B cell (primary cell): ENCODE data around the gene CHRNG. TPM values are rescaled to one million over a fixed set of nuclear protein-coding genes. Genes with fewer than 3 reads are reported as not detected.

Experiments
- ATAC-seq: fragments of 200-7000 bp; cut with Tn5 transposase; one replicate; pipeline ENCODE4 v1.10.0; 2021; ENCODE audit warnings: low read depth, mild to moderate bottlenecking, moderate number of reproducible peaks, moderate library complexity
- CTCF ChIA-PET: fragments of 350-600 bp; sonication (Branson Sonifier 250); formaldehyde crosslinking; loops from one replicate; lab custom pipeline; 2021; ENCODE audit warnings: antibody characterized with exemption, inconsistent platforms; lab: Charles Lee
- POLR2A ChIA-PET: fragments of 350-600 bp; sonication (Branson Sonifier 250); formaldehyde crosslinking; loops from one replicate; lab custom pipeline; 2021; ENCODE audit warnings: antibody characterized with exemption; lab: Charles Lee
- DNase-seq: peaks from one replicate; pipeline ENCODE4 v3.0.0; 2013
- H2AFZ ChIP-seq: 2 replicates; pipeline ENCODE4 v1.6.1; 2012; ENCODE audit warnings: mild to moderate bottlenecking, low read depth, low read length; ENCODE audit not compliant: insufficient read depth, poor library complexity, severe bottlenecking
- H3K27ac ChIP-seq, 2 donors: 1 replicate in 1 of 2; 2 replicates in 1 of 2; pipeline ENCODE4 v1.5.1; 2012 to 2013; ENCODE audit warnings: low read length in 2 of 2, mild to moderate bottlenecking in 2 of 2, moderate library complexity in 1 of 2
- H3K27me3 ChIP-seq, 4 experiments: fragments of 200-600 bp in 1 of 4; sonication (generic) in 1 of 4; replicated peaks in 1 of 4; 1 replicate in 2 of 4; 2 replicates in 2 of 4; pipeline versions ENCODE4 v1.6.1 to v1.7.0; 2013 to 2016; ENCODE audit warnings: low read length in 3 of 4, mild to moderate bottlenecking in 2 of 4, mixed read lengths in 1 of 4, moderate library complexity in 1 of 4; ENCODE audit not compliant: insufficient read depth in 4 of 4, control insufficient read depth in 3 of 4; ENCODE audit errors: control extremely low read depth in 1 of 4
- H3K36me3 ChIP-seq, 2 experiments: replicated peaks in 1 of 2; 1 replicate in 1 of 2; 2 replicates in 1 of 2; pipeline versions ENCODE4 v1.6.1 to v1.7.1; 2013; ENCODE audit warnings: low read length in 1 of 2; ENCODE audit not compliant: insufficient read depth in 2 of 2, control insufficient read depth in 1 of 2; ENCODE audit errors: control extremely low read depth in 1 of 2, extremely low read depth in 1 of 2
- H3K4me1 ChIP-seq, 2 donors: fragments of 200-600 bp in 1 of 2; sonication (generic) in 1 of 2; 1 replicate in 1 of 2; 2 replicates in 1 of 2; pipeline versions ENCODE4 v1.5.1 to v1.6.1; 2013 to 2017; ENCODE audit warnings: low read length in 2 of 2; ENCODE audit not compliant: control insufficient read depth in 2 of 2, insufficient read depth in 2 of 2
- H3K4me2 ChIP-seq: replicated peaks from 2 replicates; pipeline ENCODE3; 2012; ENCODE audit warnings: mild to moderate bottlenecking, low read depth, low read length; ENCODE audit not compliant: poor library complexity, severe bottlenecking
- H3K4me3 ChIP-seq, 5 experiments: fragments of 200-600 bp in 1 of 5; sonication (generic) in 1 of 5; 1 replicate in 3 of 5; 2 replicates in 2 of 5; pipeline versions ENCODE4 v1.5.1 to v1.7.0; 2011 to 2016; ENCODE audit warnings: low read length in 4 of 5, mild to moderate bottlenecking in 4 of 5, low read depth in 2 of 5, control low read depth in 1 of 5, moderate library complexity in 1 of 5; ENCODE audit not compliant: insufficient read depth in 1 of 5; ENCODE audit errors: control extremely low read depth in 1 of 5, extremely low read depth in 1 of 5
- H3K79me2 ChIP-seq: fragments of 200-600 bp; sonication (generic); one replicate; pipeline ENCODE4 v1.6.0; 2016; ENCODE audit warnings: low read length; ENCODE audit not compliant: control insufficient read depth, insufficient read depth
- H3K9ac ChIP-seq: fragments of 200-600 bp; sonication (generic); 2 replicates; pipeline ENCODE4 v1.6.1; 2017; ENCODE audit warnings: mild to moderate bottlenecking, low read length, moderate library complexity
- H3K9me3 ChIP-seq, 3 donors: one replicate each; pipeline versions ENCODE4 v1.6.1 to v1.7.1; 2013; ENCODE audit warnings: low read length in 2 of 3; ENCODE audit not compliant: control insufficient read depth in 2 of 3, insufficient read depth in 1 of 3; ENCODE audit errors: control extremely low read depth in 1 of 3
- H4K20me1 ChIP-seq: 2 replicates; pipeline ENCODE4 v1.6.0; 2012; ENCODE audit warnings: mild to moderate bottlenecking, low read length; ENCODE audit not compliant: insufficient read depth, control insufficient read depth, poor library complexity, severe bottlenecking
- H3K27ac Mint-ChIP-seq: one replicate; pipeline ENCODE4 v1.8.0; 2021; ENCODE audit warnings: mixed read lengths
- H3K27me3 Mint-ChIP-seq: one replicate; pipeline ENCODE4 v1.8.0; 2021; ENCODE audit warnings: mixed read lengths
- H3K4me1 Mint-ChIP-seq: one replicate; pipeline ENCODE4 v1.8.0; 2021; ENCODE audit warnings: mixed read lengths
- H3K4me3 Mint-ChIP-seq: one replicate; pipeline ENCODE4 v1.8.0; 2021; ENCODE audit warnings: mixed read lengths
- H3K9me3 Mint-ChIP-seq: one replicate; pipeline ENCODE4 v1.8.0; 2022; ENCODE audit warnings: mixed read lengths; ENCODE audit not compliant: insufficient read depth
- EZH2 ChIP-seq: IDR thresholded peaks from 2 replicates; pipeline ENCODE4 v1.6.1; 2012; ENCODE audit warnings: borderline replicate concordance, low read depth, mild to moderate bottlenecking, moderate library complexity, low read length; ENCODE audit not compliant: insufficient read depth, poor library complexity, severe bottlenecking
- WGBS: methylation state at CpG from one replicate; pipeline ENCODE4 v1.1.5; 2013; ENCODE audit warnings: missing lambda C conversion rate; ENCODE audit not compliant: insufficient coverage; 5-methylcytosine and 5-hydroxymethylcytosine counted together
- intact Hi-C: fragments of 100-400 bp; cut with micrococcal nuclease; formaldehyde crosslinking; loops from one replicate; pipeline ENCODE4 v1.10.0; 2022
- polyA plus RNA-seq: library from polyadenylated mRNA; depleted of rRNA; stranded (reverse); fragments of >200 nt; gene quantifications from 2 replicates; pipeline ENCODE4 v1.2.3, GENCODE V29; 2012
- total RNA-seq, 2 donors: library from RNA; stranded (reverse); fragments of 120-200 nt in 1 of 2; gene quantifications; 1 replicate in 1 of 2; 2 replicates in 1 of 2; pipeline versions ENCODE4 v1.2.3 to v1.2.4, GENCODE V29; 2013 to 2022
- TF ChIP-seq, protein P1 (sequence below): fragments of 200-600 bp; IDR thresholded peaks from one replicate; pipeline ENCODE4 v1.8.0; 2022; ENCODE audit warnings: antibody characterized with exemption, mild to moderate bottlenecking

The CHRNG gene
- total and polyA plus RNA-seq, 2 donors (not counting 1 experiment from before 2014, with no cell fraction given), result not detected

DNA sequence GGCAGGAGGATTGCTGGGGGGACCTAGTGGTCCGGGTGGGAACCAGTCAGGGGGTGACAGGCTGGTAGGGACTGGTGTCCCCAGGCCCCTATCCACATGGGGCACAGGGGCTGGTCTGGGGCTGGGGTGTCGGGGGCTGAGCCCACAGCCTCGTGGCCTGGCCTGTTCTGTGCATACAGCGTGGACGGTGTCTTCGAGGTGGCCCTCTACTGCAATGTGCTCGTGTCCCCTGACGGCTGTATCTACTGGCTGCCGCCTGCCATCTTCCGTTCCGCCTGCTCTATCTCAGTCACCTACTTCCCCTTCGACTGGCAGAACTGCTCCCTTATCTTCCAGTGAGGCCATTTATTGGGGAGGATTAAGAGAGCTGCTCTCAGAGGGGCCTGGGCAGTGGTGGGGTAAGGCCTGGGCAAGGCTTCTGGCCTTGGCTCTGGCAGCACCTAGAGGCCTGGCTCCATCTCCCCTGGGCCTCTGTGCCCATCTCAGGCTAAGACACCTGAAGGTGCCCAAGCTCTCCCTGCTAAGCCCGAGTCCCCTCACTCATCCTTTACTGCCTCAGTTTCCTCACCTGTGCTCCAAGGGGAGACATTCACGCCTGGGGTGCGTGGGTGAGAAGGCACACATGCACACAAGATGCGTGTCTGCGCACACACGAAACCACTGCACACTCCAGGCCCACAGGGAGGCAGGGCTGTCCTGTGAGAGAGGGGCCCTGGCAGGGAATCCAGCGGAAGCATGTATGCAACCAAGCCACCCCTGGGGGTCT, 1.9 kb downstream of the CHRNG start:
- no peak for ATAC-seq
- Histone ChIP-seq H3K9ac (no peak overlapping the region), H3K4me1 (peaks cover 0 to 9% of the 10 kb centered on the region in 2 donors), H4K20me1 (peaks cover 12% of the 10 kb centered on the region), H3K79me2 (peaks cover 17% of the 10 kb centered on the region), H3K9me3 (peaks cover 0 to 12% (median 1%) of the 10 kb centered on the region in 3 donors), H3K4me3 (no peak overlapping the region), H3K4me2 (no peak overlapping the region), H3K36me3 (peaks cover 0 to 6% of the 10 kb centered on the region in 2 experiments), H3K27ac (no peak overlapping the region), H3K27me3 (peaks cover 0 to 14% (median 5%) of the 10 kb centered on the region in 4 experiments), H2AFZ (no peak overlapping the region)
- no peak overlapping the region for H3K27ac Mint-ChIP-seq
- H3K9me3 Mint-ChIP-seq, result peaks cover 3% of the 10 kb centered on the region
- ChIA-PET POLR2A (no interaction called here), CTCF (no interaction called here)
- TF ChIP-seq, protein P1, sequence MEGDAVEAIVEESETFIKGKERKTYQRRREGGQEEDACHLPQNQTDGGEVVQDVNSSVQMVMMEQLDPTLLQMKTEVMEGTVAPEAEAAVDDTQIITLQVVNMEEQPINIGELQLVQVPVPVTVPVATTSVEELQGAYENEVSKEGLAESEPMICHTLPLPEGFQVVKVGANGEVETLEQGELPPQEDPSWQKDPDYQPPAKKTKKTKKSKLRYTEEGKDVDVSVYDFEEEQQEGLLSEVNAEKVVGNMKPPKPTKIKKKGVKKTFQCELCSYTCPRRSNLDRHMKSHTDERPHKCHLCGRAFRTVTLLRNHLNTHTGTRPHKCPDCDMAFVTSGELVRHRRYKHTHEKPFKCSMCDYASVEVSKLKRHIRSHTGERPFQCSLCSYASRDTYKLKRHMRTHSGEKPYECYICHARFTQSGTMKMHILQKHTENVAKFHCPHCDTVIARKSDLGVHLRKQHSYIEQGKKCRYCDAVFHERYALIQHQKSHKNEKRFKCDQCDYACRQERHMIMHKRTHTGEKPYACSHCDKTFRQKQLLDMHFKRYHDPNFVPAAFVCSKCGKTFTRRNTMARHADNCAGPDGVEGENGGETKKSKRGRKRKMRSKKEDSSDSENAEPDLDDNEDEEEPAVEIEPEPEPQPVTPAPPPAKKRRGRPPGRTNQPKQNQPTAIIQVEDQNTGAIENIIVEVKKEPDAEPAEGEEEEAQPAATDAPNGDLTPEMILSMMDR, result no peak
- no peak overlapping the region for H3K4me3 Mint-ChIP-seq
- H3K27me3 Mint-ChIP-seq, result peaks cover 17% of the 10 kb centered on the region
- DNase-seq, result no peak
- WGBS, result 74% methylated on average over 12 of the region's 19 CpGs
- H3K4me1 Mint-ChIP-seq, result peaks cover 13% of the 10 kb centered on the region
- intact Hi-C loops, result no loop called here

GRCh38 chr2:232541961-232542714, 2.6 kb downstream of the CHRNG start:
- POLR2A ChIA-PET, result no interaction called here
- H3K4me1 Mint-ChIP-seq, result peaks cover 16% of the 10 kb centered on the region
- Histone ChIP-seq H4K20me1 (peaks cover 14% of the 10 kb centered on the region), H3K79me2 (peaks cover 25% of the 10 kb centered on the region), H3K9me3 (peaks cover 0 to 8% (median 0%) of the 10 kb centered on the region in 3 donors), H3K27me3 (peaks cover 0 to 11% (median 5%) of the 10 kb centered on the region in 4 experiments), H3K27ac (no peak overlapping the region), H3K4me3 (no peak overlapping the region), H2AFZ (no peak overlapping the region), H3K4me1 (peaks cover 0 to 9% of the 10 kb centered on the region in 2 donors), H3K9ac (no peak overlapping the region), H3K4me2 (no peak overlapping the region), H3K36me3 (peaks cover 0 to 12% of the 10 kb centered on the region in 2 experiments)
- no peak for DNase-seq
- TF ChIP-seq EZH2, result no peak
- TF ChIP-seq, protein P1, result no peak
- no peak for ATAC-seq
- CTCF ChIA-PET, result no interaction called here
- peaks cover 11% of the 10 kb centered on the region for H3K27me3 Mint-ChIP-seq
- no peaks in the 10 kb centered on the region for H3K9me3 Mint-ChIP-seq
- intact Hi-C loops, result no loop called here
- H3K4me3 Mint-ChIP-seq, result no peak overlapping the region
- no peak overlapping the region for H3K27ac Mint-ChIP-seq
- WGBS, result 77% methylated on average over 9 of the region's 9 CpGs
